ENCODE data around the gene RINL. TPM values are rescaled to one million over a fixed set of nuclear protein-coding genes. Genes with fewer than 3 reads are reported as not detected.
"Not testable (repeated sequence)": the region's sequence is repeated elsewhere in the genome, so short reads cannot be mapped to it uniquely, and the experiment has no call there.

Gene RINL
- total RNA-seq, 2 donors from 2014 or later, result 3.2 to 3.4 TPM

DNA sequence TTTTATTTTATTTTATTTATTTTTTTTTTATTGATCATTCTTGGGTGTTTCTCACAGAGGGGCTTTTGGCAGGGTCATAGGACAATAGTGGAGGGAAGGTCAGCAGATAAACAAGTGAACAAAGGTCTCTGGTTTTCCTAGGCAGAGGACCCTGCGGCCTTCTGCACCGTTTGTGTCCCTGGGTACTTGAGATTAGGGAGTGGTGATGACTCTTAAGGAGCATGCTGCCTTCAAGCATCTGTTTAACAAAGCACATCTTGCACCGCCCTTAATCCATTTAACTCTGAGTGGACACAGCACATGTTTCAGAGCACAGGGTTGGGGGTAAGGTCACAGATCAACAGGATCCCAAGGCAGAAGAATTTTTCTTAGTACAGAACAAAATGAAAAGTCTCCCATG lies 23.1 kb downstream of the RINL start:
- DNase-seq; intact Hi-C loops (cut with DNase I, micrococcal nuclease); ATAC-seq: not testable (repeated sequence)

DNA sequence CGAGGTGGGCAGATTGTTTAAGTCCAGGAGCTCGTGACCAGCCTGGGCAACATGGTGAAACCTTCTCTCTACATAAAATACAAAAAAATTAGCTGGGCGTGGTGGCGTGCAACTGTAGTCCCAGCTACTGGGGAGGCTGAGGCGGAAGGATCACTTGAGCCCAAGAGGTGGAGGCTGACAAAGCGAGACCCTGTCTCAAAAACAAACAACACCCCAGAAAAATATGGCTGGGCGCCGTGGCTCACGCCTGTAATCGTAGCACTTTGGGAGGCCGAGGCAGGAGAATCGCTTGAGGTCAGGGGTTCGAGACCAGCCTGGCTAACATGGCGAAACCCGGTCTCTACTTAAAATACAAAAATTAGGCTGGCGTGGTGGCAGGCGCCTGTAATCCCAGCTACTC lies 24.9 kb downstream of the RINL start:
- intact Hi-C loops (cut with DNase I, micrococcal nuclease), result no loop called here
- no peak for DNase-seq
- no peak for ATAC-seq

DNA sequence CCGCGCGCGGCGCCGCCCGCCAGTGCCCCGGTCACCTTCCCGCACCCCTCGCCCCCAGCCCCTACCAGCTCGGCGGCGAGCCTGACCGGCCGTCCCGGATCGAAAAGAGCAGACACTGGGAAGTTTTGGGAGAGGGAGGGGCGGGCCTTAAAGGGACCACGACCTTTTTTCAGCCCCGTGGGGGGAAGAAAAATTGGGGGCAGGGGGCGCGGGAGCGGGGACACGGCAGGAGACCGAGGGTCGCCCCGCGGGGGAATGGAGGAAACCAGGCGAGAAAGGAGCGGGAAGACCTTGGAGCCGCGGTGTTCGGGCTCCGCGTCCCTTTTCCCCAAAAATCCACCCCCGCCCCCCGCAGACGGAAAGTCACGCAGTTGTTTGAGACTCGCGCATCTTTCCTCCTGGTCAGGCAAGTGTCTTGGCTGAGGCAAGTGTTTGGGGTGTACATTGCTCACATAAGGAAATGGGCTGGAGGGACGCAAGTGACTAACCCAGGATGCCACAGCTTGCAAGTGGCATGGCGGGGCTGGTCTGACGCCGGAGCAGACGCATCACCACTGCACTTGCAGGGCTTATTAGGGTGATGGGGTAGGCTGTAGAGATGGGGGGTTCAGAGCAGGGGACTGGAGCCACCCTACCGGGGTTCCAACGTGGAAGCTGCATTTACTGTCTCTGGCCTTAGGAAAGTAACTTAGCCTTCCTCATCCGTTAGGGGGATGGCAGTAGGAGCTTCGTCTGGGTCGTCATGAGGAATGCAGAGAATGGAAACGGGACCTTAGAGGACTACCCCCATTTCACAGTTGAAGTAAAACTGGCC lies 25.6 kb downstream of the RINL start:
- intact Hi-C loops (cut with DNase I, micrococcal nuclease), result no loop called here
- DNase-seq (peak; percentile 67 to 75), ATAC-seq (no peak)

GRCh38 chr19:38851622-38852230 lies 26.3 kb downstream of the RINL start:
- peak; percentile 95 to 97 for DNase-seq
- intact Hi-C loops (cut with DNase I, micrococcal nuclease), result no loop called here

DNA sequence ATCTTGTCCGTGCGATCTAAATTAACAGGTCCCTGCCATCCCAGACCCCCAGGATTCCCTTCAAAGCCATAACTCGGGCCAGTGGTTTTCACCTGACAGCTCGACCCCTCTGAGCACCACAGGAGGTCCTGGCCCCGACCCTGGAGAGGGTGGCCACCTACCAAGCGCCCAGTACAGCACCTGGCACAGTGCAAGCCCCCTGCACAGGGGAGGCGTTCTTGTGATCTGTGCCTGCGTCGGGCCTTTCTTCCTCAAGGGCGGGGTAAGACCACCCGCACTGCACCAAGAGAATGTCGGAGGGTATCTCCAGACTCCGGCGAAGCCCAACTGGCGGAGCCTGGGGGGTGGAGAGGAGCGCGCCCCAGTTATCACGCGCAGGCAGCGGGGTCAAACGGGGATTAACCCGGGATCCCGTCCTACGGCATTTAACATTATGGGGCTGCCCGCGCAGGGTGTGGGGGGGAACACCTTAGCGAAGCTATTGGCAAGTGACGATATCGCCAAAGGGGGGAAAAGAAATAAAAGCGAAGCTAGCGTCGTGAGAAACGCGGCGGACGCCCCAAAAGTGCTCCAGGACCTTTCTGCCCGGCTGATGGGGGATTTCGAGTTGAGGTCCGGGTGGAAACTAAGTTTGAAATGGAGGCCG lies 27.0 kb downstream of the RINL start:
- DNase-seq (peak; percentile 60), ATAC-seq (no peak)
- intact Hi-C loops (cut with DNase I, micrococcal nuclease), result no loop called here

More at GRCh38 chr19:38851622-38852230, 26.3 kb downstream of the RINL start:
- ATAC-seq, result peak; percentile 56

DNA sequence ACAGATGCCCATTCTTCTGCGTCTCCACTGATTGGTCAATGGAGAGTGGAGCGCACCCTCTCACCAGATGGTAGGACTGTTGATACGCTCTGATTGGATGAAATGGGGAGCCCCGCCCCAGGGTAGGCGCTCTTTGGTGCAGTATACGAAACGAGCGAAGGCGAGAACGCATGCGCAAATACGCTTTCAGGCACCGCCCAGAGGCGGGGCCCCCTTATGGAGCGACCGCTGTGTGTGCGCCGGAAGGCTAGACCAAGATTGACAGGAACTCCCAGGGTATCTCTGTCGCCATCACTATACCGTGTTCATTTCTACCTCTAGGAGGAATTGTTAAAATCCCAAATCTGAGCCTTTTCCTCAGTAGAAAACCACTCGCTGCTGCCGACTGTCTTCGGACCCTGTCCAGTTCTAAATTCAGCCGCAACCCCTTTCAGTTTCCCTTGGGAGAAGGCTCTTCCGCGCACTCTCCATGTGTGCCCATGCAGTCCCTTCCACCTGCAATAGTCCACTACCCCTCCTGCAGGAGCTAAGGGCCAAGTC lies 27.6 kb downstream of the RINL start:
- ATAC-seq, result peak; percentile 71
- intact Hi-C loops (cut with DNase I, micrococcal nuclease), result no loop called here
- peak in 1 of 2 donors; percentile 99 for DNase-seq

GRCh38 chr19:38849860-38850435 lies 28.1 kb downstream of the RINL start, which contains the start of gene HNRNPL:
Gene HNRNPL, minus strand, starts transcription at chr19:38849986. Its CDS starts 20 bp downstream, at chr19:38849966.
- intact Hi-C loops (cut with DNase I, micrococcal nuclease), result no loop called here
- DNase-seq (peak; percentile 97 to 100), ATAC-seq (peak; percentile 64)

DNA sequence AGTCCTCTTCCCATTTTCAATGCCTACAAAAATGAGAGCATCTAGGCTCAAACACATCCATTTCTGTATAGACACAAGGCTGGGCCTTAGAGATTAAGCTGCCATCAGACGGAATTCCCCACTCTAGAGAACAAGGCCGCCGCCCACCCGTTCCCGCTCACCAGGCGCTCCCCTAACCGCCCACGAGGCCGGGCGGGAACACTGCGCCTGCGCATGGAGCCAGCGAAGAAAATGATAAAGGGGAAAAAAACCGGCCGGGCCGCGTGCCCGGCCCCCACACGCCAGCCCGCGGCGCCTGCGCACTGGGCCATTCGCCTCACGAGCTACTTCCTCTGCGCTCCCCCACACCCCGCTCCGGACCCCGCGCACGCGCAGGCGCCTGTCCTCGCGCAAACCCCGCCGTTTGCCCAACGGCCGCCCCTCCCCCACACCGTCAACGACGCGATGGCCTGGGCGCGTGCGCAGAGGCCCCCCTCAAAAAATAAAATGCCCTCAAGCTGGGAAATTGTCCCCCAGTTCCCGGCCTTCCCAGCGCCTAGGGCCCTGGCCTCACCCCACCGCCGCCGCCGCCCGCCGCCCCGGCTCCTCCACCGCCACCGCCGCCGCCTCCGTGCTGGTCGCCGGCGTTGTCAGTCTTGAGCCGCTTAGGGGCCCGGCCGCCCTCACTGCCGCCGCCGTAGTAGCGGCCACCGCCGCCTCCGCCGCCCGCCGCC lies 28.8 kb downstream of the RINL start:
- ATAC-seq (peak; percentile 47), DNase-seq (peak; percentile 97 to 98)
- intact Hi-C loops (cut with DNase I, micrococcal nuclease), result no loop called here

DNA sequence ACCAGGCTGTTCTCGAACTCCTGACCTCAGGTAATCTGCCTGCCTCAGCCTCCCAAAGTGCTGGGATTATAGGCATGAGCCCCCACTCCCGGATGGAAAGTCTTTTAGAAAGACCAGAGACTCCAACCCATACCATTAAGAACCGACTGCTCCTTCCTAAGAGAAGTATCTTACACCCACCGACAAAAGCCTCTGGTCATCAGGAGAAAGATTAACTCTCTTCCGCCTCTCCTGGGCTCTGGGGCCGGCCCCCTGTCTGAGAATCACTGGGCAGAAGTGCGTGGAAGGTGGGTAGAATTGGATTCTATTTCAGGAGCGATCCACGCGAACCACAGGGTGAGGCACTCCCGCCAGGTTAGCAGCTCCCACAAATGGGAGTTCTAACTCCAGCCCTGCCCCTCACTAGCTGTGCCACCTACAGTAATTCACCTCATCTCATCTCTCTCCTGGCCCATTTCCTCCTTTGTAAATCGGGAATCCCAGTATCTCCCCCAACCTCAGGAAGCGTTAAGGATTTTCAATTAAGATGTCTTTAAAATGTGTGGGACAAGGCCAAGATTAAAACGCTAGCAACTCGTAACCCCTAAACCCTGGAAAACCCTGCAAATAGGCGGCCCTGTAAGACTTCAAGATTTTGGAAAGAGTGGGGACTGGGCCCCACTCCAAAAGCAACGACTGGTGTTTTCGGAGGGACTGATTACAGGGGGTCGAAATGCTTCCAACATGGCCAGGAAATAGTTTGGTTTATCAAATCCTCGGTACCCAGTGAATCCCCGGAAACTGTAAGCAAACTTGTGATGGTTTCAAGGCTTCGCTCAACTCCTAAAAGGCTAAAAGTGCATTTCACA lies 29.6 kb downstream of the RINL start:
- intact Hi-C loops (cut with DNase I, micrococcal nuclease), result no loop called here
- no peak for DNase-seq
- no peak for ATAC-seq

GRCh38 chr19:38846097-38846496 lies 32.0 kb downstream of the RINL start:
- no peak for DNase-seq
- intact Hi-C loops (cut with DNase I, micrococcal nuclease), result no loop called here

DNA sequence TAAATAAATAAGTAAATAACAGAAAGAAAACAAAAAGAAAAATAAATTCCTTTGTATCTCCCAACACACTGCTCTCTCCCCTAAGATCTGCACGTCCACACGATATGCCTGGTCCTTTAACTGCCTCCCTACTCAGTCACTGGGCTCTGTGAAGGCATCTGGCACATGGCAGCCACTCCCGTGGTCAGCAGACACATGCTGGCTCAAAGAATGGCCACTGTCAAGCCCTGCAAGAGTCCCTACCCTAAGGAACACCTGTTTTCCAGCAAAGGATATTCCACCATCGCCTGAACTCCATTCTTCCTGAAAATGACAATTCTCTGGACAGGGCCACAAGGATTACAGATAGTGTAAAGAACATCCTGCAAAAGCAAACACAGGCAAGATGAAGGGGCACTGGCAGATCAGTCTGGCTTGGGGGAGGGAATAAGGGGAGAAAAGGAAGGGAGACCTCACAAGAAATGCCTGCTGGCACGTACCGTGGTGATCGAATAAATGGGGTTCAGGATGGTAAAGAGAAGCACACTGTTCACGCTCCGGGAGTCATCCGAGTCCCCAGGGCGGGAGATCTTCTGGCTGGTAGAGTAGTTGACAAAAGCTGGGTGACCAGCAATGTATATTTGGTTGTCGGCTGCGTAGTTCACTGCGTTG lies 32.6 kb downstream of the RINL start:
- intact Hi-C loops (cut with DNase I, micrococcal nuclease), result no loop called here
- DNase-seq (no peak), ATAC-seq (no peak)

More at GRCh38 chr19:38846097-38846496, 32.0 kb downstream of the RINL start:
- ATAC-seq, result no peak

DNA sequence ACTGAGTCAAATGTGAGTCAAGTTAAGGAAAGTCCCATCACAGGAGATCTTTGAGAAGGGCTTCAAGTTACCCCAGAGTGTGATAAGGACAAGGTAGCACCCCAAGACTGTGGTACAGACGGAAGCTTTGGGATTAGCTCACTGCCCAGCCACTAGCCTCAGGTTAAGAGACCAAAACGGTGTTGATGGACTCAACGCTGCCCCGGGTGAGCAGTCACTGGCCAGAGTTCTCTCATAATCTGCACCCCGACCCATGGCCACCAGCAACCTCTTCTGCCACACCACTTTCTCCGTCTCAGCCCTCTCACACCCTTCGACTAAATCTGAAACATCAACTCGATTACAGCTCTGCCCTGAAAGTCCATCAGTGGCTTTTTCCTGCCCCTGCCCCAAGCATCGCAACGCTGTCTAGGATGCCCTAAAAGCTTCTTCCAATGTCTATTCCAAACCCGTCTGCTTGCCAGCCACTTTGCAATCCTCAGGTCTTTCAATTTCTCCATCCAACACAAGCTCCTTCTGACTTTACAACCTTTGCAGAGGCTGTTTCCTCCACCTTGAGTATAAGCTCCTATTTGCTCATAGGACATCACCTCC lies 33.9 kb downstream of the RINL start:
- intact Hi-C loops (cut with DNase I, micrococcal nuclease), result no loop called here
- ATAC-seq, result no peak
- DNase-seq, result no peak

DNA sequence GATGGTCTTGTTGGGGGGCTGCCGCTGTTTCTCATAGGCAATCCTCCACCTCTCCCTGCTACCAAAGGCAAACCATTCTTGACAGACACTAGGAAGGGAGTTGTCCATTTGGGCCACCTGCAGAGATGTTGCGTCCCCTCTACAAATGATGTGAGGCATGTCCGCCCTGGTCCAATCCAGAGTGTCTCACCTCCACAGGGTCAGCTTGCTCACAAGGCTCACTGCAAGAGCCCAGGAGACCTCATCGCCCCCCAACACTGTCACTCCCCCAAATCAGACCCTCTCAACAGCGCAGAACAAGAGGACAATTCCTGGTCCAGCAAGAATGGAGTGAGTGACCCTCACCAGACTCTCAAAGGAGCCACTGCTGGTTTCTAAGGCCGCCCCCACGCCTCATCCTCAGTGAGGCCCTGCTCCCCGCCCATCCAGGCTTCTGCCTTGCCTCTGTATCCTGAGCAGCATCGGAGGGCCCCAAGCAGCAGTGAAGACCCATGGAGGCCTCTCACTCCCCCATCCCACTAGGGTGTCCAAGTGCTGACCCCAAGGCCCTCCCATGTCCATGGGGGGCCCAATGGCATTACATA lies 34.8 kb downstream of the RINL start:
- DNase-seq (no peak), ATAC-seq (no peak)
- intact Hi-C loops (cut with DNase I, micrococcal nuclease), result no loop called here

- intact Hi-C loops (cut with DNase I, micrococcal nuclease), result no loop called here
- ATAC-seq (peak; percentile 18), DNase-seq (no peak)
Observed at GRCh38 chr19:38842439-38843174, 35.5 kb downstream of the RINL start.

DNA sequence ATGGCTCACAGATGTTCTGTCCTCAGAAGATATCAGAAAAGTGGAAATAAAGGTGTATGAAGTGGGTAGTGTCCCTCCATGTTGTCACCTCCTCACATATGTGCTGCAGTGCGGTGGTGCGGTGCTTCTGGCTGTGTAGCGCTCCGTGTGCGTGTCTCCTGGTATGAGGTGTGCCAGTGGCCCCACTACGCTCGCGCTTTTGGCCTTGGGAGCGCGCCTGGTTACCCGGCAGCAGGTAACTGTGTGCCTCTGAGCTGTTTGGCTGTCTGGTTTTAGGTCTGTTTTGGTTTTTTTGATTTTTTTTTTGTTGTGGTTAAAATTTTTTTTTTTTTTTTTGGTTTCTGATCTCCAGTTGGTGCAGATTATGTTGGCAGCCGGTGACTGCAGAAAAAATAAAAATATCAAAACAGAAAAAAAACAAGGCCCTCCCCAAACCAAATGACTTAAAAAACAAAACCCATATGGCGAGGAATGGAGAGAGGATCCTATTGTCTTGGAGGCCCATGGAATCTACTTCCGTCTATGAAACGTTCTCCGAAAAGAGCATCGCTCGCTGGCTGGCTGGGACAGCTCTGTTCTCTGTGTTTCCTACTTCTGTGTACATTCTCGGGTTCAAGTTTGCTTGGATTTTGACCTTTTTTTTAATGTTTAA lies 36.2 kb downstream of the RINL start:
- ATAC-seq (no peak), DNase-seq (no peak)
- intact Hi-C loops (cut with DNase I, micrococcal nuclease), result no loop called here
